GM19035 (cell line): ENCODE measurements around the gene RFX5.
"Not testable (repeated sequence)": the region's sequence is repeated elsewhere in the genome, so short reads cannot be mapped to it uniquely, and the experiment has no call there.

Experiments used
- ATAC-seq: cut with Tn5 transposase; IDR thresholded peaks from one replicate; pipeline ENCODE4 v1.9.1; 2021; ENCODE audit not compliant: unreplicated experiment

The RFX5 gene

DNA sequence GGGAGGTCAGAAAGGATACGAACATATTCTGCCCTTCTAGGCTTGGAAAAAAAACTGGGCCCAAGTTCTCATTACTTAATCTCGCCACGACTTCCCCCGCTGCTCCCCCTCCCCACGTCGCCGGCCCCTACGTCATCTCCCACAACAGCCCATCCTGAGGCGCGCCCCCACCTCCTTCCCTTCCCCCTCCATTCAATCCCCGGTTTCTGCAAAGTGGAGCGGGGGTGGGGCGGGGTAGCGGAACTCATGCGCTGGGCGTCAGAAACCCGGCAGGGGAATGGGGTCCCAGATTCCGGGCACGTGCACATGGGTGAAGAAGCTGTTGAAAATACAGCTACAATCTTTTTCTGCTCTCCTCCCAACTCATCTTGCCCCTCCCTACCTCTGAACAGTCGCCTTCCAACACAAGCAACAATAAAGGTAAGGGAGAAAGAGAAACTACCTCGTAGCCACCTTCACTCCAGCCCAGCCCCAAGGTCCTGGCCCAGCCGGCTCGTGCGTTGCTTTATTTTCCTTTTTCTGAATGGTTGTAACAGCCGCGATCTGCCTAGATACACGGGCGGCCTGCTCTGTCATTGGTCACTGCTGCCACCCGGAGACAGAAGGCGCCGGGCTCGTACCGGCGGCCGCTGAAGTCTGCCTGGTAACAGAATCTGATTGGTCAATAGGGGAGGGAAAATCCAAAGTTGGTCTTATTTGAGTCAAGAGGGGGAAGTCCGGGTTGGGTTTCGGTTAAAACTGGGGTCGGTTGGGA lies at the start of gene RFX5:
Gene RFX5, minus strand, starts transcription at position 484 of the 754 bp plus-strand sequence. CDS start 932 bp downstream, outside the sequence.
- peak; percentile 90 for ATAC-seq

DNA sequence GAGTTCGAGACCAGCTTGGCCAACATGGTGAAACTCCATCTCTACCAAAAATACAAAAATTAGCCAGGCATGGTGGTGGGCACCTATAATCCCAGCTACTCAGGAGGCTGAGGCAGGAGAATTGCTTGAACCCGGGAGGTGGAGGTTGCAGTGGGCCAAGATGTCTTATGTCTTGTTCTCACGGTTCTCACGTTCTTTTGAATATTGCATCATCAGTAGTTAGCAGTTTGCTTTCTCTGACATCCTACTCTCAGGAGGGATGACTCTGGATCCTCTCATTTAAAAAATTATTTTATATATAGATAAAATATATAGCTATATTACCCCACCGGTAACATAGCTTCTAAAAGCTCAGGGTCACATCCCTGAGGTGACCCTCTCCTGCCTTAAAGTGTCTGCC lies 49.2 kb upstream of the RFX5 start:
- not testable (repeated sequence) for ATAC-seq

DNA sequence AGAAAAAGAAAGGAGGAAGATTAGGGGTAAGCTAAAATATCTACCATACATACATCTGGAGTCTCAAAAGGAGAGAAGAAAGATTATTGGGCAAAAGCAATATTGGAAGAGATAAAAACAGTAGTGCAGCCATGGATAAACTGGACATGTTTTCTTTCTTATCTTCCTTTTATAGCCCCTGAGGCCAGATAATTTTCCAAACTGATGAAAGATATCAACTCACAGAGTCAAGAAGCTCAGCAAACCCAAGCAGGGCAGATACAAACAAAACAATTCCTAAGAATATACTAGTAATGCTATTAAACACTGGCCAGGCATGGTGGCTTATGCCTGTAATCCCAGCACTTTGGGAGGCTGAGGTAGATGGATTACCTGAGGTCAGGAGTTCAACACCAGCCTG lies 46.5 kb upstream of the RFX5 start:
- ATAC-seq = no peak

DNA sequence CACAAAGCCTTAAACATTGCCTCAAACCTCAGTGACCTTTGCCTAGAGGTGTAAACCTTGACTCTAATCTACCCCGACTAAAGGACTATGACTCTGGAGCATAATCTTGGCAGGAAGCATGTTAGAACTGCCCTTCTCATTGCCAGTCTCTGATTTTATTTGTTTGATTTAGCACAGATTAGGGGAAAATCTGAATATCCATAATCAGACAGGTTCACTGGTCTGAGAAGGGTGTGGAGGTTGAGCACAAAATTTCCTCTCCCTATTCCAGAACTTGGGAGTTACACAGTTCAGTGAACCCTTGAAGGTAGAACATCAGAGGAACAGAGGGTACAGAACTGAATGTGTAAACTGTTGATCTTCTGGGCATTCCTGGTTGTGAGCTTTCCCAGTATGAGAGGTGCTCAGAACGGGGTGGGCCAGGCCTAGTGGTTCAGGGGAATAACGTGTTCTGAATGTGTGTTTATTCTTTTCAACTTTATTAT lies 44.1 kb upstream of the RFX5 start:
- no peak for ATAC-seq

DNA sequence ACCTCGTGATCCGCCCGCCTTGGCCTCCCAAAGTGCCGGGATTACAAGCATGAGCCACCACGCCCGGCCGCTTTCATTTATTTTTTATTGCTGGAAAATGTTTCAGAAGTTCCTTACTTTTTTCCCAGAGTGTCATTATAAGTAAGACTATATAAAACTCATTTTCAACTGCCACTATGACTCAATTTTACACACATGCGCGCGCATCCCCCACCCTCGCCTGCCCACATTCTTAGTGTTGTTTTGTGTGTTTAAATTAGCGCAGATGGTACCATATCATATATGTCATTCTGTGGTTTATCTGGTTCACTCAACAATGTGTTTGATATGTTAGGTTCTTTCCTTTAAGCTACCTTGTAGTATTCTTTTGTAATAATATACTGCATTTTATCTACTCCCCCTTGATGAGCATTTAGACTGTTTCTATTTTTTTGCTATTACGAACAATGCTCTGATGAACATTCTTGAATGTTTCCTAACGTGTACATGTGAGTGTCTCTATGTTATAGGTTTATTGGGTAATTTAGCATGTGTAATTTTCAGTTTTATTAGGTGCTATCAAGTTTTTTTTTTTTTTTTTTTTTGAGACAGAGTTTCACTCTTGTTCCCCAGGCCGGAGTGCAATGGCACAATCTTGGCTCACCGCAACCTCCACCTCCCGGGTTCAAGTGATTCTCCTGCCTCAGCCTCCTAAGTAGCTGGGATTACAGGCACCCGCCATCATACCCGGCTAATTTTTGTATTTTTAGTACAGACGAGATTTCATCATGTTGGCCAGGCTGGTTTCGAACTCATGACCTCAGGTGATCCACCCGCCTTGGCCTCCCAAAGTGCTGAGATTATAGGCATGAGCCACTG lies 43.4 kb upstream of the RFX5 start:
- ATAC-seq = not testable (repeated sequence)

DNA sequence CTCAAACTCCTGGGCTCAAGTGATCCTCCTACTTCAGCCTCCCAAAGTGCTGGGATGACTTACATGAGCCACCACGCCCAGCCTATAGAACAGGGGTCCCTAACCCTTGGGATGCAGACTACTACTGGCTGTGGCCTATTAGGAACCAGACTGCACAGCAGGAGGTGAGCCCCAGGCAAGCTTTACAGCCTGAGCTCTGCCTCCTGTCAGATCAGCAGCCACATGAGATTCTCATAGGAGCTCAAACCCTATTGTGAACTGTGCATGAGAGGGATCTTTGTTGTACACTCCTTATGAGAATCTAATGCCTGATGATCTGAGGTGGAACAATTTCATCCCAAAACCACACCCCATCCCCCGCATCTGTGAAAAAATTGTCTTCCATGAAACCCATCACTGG lies 39.0 kb upstream of the RFX5 start:
- no peak for ATAC-seq

DNA sequence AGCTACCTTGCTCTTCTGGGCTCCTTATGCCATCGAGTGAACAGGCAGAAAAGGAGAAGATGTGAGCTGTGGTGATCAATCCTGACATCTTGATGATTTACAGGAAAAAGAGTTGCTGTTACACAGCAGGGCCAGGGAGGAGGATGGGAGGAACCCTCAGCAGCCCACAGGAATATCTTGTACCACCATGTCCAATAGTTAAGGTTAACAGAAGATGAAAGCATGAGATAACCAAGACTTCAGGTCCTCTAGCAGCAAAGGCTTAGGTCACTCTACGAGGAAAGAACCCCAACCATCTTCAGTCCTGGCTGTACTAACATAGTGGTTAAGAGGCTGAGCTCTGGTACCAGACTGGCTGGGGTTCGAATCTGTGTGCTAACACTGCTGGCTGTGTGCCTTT lies 37.5 kb upstream of the RFX5 start:
- ATAC-seq = no peak

DNA sequence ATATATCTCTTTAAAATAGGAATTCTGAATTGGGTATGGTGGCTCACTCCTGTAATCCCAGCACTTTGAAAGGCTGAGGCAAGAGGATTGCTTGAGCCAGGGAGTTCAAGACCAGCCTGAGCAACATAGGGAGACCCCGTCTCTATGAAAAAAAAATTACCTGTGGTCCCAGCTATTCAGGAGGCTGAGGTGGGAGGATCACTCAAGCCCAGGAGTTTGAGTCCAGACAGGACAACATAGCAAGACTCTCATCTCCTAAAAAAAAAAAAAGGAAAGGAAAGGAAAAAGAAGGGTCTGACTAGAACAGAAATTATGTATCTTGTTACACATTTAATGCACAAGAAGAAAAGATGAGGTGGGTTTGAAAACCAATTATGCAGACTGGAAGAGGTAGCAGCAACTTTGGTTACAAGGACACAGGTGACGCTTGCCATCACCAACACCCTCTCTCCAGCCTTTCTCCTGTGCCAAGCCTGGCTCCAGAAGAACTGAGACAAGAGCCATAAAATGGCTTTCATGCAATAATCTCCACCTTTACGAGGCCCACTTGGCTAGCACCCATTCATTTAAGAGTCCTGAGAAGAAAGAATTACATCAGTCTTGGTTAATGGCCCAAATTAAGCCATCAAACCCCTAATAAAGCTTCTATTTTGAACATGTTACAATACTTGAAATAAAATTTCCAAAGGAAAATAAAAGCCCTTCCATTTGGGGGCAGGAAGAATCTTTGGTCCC lies 30.3 kb upstream of the RFX5 start:
- no peak for ATAC-seq

DNA sequence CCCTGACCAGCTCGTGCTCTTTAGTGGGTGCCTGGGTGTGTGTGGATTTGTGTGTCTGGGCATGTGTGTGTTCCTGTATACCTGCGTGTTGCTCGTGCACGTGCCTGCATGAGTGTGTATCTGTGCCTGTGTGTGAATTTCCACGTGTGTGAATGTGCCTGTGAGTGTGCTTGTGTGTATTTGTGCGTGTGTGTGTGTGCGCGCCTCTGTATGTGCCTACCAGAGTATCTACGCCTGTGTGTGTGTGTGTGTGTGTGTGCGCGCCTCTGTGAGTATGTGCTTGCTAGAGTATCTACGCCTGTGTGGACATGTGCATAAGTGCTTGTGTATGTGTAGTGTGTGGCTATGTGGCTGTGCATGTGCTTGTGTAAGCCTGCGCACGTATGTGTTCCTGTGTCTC lies 26.1 kb upstream of the RFX5 start:
- no peak for ATAC-seq

DNA sequence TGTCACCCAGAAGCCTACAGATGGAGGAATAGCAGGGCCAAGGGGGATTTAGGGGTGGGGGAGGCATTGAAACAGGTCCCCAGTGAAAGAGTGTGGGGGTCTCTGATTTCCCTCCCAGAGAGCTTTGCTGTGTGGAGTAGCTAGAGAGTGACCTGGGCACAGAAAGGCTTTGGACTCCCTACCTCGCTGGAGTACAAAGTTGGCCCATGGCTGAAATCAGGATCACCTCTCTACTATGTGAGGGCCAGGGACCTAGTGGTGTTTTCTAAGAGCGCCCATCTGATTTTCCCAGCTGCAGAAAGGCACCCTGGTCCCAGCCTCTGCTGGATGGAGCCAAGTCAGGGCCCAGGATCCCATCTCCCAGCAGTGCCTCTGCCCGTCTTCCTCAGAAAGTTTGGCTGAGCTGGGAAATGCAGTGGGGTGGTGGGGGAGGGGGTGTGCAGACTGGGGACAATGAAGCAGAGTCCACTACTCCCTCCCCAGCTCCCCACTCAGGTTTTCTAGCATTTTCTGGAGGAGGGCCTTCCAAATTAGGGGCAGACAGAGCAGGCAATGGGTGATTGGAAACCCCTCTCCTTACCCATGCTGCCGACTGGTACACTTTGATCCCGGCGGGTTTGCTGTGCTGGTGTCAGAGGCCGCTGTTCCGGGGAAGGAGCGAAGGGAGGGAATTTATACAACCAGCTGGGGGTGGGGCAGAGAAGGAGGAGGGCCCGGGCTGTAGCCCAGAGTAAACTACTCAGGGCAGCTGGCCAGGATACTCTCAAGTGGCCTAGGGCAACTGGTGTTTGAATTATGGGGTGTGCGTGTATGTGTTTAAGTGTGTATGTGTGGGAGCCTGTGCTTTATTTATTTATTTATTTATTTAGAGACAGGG lies 25.2 kb upstream of the RFX5 start, which contains the start of gene SELENBP1:
Gene SELENBP1, minus strand, starts transcription at position 648 of the 877 bp plus-strand sequence. Its CDS starts 64 bp downstream, at position 584.
- no peak for ATAC-seq

DNA sequence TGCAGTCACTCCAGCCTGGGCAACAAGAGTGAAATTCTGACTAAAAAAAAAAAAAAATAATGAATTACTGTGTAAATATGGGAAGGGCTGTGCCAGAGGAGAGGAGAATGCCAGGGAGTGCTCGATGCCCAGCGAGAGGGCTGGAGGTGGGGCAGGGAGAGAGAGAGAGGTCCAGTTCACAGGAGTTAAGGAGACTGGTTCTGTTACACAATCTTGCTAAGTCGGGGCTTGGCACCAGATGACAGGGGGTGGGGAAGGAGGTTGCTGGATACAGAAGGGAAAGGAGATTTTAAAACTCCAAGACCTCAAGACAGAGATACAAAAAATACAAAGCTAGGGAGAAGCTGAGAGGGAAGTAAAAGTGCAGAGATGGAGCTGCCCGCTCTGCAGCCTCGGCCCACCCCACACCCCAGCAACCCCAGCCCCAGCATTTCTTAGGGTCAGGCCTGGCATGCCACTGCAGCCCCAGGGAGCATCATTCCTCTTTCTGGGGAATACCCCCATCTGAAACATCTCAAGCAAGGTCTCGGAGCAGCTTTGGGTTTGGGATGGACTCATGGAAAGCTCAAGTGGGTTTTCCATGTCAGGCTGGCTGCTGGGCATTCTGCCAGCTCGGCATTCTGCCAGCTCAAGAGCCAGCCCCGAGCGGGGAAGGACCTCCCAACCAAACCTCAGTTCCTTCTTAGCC lies 24.5 kb upstream of the RFX5 start:
- ATAC-seq = no peak

DNA sequence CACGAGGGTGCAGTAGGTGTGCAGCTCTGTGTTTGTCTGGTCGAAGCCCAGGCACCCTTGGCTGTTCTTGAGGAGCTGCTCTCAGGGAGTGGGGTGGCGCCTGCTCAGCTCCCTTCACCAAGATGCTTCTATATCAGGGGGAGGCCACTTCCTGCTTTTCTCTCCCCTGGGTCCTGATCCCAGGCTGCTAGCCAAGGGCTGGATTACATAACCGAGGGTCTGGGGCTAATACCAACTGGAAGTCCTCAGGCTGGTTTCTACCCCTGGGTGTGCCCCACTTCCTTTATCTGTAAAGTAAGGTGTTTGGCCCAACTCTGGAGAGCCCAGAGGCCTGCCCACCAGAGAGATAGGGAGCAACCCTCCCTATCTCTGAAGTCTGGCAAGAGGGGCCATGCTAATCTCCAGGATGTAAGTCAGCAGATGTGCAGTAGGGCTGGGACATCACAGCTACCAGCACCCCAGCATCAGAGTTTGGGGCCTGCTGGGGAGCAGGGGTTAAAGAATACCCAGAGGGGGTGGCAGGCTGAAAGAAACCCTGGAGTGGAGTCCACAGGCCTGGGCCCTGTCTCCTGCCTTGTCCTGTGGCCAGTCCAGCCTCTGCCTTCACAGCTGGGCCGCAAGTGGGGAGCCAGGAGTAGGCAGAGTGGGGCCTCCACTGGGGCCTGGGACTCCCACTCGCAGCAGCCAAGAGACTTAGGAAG lies 23.3 kb upstream of the RFX5 start:
- no peak for ATAC-seq

DNA sequence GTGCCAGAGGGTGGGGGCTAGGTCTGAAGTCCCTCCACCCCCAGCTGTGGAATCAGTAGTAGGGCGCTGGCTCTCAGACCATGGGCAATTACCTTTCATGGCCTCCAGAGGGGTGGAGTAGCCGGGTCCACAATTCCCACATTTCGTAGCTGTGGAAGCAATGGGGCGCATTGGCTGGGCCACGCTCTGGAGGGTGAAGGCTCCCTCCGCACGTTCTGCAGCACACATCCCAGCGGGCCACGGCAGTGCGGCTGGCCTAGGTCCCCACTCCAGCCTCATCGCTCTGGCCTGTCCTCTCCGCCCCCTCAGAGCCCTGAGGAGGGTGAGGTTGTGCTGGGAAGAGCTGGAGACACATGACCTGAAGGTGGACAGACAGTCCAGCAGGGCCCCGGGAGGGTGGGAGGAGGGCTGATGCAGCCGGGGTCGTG lies 22.6 kb upstream of the RFX5 start:
- no peak for ATAC-seq

DNA sequence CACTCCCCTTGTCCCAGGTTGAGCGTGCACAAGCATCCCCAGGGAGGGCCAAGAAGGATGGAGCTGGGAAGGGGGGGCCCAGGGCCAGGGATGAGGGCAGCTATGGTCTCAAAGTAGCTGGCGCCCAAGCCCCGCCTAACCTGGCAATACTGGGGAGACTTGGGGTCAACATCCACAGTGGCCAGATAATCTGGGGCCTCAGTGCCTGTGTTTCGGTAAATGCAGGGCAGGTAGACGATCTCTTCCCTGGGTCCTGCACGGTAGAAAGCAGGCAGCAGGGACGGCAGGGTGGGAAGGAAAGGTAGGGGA lies 22.2 kb upstream of the RFX5 start:
- no peak for ATAC-seq

DNA sequence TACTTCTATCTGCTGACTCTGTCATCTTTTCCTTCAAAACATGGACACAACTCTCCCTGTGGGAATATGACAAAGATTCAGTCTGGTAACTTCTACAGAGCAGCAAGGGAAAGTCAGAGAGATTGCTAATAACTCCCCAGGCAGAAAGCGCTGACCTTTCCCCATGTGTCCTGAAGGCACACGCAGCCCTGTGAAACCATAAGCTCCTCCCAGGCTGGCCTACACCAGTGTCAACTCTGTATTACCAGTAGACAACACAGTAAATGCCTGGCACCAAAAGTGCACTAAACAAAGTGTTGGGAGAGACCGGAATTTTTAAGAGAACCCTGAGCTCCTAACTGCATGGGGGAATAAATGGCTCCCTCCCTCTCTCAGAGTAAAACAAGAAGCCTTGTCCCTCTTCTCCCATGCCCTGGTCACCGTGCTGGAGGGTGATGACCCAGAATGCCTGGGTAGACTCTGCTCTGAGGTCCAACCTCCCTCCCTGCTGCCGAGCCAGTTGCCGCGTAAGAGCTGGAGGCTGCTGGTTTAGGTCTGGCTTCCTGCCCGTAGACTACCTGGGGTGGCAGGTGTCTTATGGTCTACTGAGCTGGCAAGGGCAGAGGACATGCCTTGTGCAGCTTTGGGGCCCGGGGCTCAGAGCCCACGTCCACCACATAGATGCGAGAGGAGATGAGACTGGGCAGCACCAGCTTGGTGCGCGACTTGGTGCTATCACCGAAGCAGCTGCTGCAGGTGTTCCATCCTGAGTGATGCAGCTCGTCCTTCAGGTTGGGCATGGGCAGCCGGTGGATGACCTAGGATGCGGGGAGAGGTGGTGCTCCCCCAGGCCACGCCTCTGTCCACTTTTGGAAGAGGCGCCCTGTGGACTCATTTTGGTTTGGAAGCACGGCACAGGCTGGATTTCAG lies 21.6 kb upstream of the RFX5 start:
- no peak for ATAC-seq

DNA sequence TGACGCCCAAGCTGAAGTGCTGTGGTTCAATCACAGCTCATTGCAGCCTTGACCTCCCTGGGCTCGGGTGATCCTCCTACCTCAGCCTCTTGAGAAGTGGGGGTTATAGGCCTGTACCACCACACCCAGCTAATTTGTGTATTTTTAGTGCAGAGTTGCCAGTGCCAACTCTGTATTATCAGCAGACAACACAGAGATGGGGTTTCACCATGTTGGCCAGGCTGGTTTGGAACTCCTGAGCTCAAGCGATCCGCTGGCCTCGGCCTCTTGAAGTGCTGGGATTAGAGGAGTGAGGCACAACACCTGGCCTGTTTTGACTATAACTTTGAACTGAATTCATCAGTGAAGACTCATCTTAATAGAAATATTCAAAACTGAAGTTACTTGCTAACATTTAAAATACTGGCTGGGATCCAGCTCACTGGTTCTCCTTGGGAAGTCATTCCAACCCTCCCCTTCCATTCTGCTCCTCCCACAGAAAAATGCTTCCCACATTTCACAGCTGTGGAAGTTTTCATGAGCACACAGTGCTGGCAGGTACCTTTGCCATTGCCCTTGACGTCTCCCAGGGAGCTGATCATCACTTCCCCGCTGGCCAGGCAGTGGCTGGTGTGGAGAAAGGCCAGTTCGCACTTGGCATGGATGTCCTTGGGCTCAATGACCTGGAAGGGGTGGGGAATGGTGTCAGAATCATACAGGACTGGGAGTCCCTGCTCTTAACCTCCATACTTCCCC lies 20.8 kb upstream of the RFX5 start:
- no peak for ATAC-seq

DNA sequence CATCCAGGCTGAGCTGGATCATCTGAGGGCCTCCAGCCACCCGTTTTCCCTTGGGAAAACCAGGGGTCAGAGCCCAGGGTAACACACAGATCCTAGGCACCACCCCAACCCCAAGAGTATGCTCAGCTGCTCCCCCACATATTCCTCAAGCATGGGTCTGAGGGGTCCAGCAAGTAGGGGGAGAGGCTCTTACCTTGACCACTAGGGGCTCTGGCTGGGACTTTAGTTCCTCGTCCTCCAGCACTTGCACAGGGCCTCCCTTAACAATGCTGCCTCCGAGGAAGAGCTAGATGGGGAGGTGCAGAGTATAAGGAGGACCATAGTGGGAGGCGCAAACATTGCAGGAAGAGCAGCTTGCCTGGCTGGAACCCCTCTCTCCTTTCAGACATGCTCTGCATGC lies 17.9 kb upstream of the RFX5 start:
- ATAC-seq = no peak
